HG03066 (cell line): ENCODE data around the gene SLC30A10.
"Not testable (repeated sequence)": the region's sequence is repeated elsewhere in the genome, so short reads cannot be mapped to it uniquely, and the experiment has no call there.

Experiments
- ATAC-seq: cut with Tn5 transposase; IDR thresholded peaks from one replicate; pipeline ENCODE4 v1.9.1; 2021; ENCODE audit warnings: low read depth; ENCODE audit not compliant: unreplicated experiment

SLC30A10 gene

DNA sequence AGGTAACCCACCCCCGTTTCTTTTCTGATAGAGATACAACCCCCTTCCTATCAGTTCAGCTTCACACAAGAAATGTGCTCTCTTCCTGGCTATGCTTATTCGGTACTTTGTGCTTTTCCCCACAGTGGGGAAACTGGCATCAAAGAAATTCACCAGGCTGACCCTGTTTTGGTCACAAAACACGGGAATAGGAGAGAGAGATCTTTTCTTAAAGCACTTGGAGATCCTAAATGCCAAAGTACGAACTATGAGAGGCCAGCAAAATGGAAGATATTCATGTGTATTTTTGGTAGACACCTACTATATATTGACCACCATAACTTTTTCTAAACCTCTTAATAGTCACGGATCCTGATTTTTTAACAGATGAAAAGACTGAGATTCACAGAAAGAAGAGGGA is 30.0 kb downstream of the SLC30A10 start:
- ATAC-seq = no peak

DNA sequence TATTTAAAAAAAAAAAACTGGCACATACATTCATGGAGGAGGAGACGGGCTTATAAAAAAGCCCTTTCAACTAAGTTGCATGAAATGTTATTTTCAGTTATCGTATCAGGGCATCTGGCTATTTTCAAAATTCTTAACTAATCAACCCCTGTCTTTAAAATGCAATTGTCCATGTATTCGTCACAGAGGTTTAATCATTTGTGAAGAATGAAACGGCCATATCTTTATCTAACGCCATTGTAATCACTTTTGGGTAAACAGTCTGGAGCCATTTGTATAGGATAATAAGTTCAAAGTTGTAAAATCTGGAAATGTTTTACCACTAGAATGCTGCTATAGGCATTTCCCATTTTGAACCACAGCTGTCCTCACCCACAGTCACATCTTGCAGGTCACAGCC is 30.4 kb downstream of the SLC30A10 start:
- ATAC-seq = no peak

DNA sequence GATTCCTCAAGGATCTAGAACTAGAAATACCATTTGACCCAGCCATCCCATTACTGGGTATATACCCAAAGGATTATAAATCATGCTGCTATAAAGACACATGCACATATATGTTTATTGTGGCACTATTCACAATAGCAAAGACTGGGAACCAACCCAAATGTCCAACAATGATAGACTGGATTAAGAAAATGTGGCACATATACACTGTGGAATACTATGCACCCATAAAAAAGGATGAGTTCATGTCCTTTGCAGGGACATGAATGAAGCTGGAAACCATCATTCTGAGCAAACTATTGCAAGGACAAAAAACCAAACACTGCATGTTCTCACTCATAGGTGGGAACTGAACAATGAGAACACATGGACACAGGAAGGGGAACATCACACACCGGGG is 36.1 kb downstream of the SLC30A10 start:
- not testable (repeated sequence) for ATAC-seq

DNA sequence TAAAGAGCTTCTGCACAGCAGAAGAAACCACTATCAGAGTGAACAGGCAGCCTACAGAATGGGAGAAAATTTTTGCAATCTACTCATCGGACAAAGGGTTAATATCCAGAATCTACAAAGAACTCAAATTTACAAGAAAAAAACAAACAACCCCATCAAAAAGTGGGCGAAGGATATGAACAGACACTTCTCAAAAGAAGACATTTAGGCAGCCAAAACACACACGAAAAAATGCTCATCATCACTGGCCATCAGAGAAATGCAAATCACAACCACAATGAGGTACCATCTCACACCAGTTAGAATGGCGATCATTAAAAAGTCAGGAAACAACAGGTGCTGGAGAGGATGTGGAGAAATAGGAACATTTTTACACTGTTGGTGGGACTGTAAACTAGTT is 36.5 kb downstream of the SLC30A10 start:
- not testable (repeated sequence) for ATAC-seq

DNA sequence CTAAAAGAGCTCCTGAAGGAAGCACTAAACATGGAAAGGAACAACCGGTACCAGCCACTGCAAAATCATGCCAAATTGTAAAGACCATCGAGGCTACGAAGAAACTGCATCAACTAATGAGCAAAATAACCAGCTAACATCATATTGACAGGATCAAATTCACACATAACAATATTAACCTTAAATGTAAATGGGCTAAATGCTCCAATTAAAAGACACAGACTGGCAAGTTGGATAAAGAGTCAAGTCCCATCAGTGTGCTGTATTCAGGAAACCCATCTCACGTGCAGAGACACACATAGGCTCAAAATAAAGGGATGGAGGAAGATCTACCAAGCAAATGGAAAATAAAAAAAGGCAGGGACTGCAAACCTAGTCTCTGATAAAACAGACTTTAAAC is 39.7 kb downstream of the SLC30A10 start:
- not testable (repeated sequence) for ATAC-seq

DNA sequence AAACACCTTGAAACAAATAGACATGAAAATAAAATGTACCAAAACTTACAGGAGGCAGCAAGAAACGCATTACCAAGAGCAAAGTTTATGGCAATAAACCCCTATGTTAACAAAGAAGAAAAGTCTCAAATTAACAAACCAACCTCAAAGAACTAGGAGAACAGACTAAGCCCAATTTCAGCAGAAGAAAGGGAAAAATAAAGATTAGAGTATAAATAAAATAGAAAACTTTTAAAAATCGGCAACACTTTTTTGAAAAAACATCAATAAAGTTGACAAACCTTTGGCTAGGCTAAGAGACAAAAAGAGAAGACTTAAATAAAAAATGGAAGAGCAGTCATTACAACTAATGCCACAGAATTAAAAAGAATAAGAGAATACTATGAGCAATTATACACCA is 42.7 kb downstream of the SLC30A10 start:
- ATAC-seq = no peak

DNA sequence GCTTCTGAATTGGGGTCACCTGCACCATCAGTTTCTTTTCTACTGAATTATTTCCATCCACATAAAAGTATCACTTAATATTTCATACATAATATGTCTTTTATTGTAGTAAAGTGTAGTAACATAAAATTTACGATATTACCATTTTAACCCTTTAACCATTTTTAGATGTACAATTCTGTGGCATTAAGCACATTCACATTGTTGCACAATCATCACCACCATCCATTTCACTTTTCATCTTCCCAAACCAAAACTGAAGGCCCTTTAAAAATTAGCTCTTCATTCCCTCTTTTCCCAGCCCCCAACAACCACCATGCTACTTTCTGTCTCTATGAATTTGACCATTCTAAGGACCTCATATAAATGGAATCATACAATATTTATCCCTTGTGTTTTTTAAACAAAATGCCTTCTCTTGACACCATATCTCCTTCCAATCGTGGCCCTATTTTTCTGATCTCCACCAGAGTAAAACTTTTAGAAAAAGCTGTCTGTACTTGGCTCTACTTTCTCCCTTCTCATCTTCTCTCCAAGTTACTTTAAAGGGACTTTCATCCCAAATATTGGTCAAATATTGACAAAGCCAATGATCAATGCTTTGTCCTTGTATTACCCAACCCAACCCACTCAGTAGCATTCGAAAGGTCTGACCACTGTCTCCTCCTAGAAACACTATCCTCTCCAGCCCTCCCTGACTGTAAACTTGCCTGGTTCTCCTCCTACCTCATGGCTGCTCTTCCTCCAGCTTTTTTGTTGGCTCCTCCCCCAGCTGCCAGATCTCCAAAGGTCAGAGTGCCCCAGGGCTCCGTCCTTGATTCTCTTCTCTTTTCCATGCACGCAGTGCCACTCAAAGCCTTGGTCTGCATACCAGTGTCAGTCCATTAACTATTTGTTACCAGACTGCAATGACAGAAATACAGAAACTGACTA is 44.7 kb downstream of the SLC30A10 start:
- ATAC-seq = no peak

DNA sequence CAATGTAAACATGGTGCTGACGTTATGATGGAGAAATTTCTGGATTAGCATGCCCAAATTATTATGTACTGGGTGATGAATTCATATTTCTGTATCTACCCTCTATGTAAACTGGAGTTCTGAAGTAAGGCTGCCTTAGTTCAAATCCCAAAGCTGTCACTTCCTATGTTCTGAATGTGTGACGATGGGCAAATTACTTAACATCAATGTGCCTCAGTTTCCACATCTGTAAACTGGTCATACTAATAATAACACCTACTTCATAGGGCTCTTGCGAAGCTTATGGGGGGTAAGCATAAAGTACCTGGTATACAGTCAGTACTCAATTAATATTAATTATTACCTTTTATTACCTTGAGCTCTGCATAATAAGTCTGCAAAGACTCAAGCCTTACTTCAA is 45.6 kb downstream of the SLC30A10 start:
- no peak for ATAC-seq

DNA sequence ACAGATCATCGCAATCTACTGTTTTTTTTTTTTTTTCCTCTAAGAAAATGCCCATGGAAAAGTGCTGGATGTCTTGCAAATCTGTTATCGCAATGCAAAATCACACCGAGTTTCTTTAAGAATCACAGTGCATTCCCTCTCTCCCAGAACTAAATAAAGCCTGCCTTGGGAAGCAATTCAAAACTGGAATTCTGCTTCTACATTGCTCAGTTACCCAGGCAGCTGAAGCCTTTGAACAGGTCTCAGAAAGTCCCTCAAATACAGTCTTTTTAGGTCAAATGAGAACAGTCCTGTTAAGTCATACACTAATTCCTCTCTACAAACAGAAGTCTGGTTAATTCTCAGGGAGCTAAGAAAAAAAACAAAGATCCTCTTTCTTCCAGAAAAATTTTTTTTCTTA is 46.3 kb downstream of the SLC30A10 start:
- ATAC-seq = no peak

DNA sequence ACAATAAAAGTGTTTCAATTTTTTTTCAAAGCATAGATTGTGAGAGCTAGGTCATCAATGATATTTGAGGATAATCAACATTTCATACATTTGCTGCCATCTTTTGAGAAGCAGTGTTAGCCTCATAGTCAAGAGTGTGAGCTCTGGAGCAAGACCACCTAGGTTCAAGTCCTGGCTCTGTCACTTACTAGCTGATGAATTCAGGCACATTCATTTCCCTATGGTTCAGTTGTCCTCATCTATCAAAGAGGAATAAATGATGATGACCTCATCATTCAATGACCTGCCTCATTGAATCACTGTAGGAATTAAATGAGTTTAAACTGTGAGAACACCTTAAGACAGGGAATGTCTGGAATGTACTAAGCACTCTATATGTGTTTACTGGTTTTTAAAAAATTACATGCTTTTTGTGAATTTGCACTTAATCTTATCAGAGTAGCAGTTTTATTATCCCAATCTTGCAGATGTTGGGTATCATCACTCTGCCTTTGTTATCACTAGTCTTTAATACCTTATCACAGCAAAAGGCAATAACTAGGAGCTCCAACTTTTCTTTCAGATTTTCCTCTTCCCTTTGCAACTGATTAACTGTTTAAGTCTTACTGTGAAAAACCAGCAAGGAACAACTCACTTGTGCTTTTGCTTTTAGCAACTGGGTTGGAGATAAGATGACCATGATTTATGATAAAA is 47.4 kb downstream of the SLC30A10 start:
- ATAC-seq = no peak

DNA sequence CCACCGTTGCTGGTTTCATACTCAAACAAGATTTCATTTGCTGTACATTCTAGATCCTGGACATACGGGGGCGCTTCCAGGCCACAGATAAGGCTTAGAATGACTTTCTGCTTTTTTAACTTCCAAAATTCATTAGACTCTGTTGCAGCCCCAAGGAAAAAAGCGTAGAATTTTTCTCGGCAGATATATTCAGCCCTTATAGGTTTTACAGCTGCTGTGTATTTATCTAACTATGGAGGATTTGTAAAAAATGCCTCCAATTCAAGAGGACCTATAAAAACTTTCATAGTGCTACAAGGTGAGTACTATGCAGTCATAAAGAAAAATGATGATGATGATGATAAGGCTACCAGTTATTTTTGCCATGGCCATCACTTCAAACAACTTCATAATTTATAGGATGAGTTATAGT is 51.6 kb downstream of the SLC30A10 start:
- ATAC-seq = no peak

DNA sequence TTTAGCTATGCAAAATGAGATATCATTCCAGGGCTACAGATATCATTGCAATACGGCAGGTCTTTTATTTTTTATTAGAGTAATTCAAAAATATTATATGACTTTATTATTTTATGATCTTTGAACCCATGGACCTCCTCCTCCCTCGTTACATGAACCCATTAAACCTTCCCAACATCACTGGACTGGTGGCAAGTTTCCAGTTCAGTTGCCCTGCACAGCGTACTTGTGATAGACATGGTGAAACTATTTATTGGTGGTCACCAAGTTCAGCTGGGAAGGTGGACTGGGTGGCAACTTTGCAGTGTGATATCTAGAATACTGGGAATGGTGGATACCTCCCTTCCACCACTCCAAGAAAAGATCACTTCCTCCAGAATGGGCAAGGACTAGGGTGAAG is 52.5 kb downstream of the SLC30A10 start:
- ATAC-seq = no peak

DNA sequence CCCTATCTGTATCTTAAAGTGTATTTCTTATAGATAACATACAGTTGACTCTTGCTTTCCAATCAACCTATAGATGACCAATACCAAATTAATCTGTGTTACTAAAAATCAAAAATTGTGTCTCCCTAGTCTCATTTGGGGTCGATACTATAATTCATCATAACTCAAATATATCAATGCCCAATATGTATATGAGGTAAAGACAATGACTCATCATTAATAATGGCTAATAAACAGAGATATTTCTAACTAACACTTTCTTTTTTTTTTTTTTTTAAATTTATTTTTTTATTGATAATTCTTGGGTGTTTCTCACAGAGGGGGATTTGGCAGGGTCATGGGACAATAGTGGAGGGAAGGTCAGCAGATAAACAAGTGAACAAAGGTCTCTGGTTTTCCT is 55.8 kb downstream of the SLC30A10 start:
- ATAC-seq = not testable (repeated sequence)

DNA sequence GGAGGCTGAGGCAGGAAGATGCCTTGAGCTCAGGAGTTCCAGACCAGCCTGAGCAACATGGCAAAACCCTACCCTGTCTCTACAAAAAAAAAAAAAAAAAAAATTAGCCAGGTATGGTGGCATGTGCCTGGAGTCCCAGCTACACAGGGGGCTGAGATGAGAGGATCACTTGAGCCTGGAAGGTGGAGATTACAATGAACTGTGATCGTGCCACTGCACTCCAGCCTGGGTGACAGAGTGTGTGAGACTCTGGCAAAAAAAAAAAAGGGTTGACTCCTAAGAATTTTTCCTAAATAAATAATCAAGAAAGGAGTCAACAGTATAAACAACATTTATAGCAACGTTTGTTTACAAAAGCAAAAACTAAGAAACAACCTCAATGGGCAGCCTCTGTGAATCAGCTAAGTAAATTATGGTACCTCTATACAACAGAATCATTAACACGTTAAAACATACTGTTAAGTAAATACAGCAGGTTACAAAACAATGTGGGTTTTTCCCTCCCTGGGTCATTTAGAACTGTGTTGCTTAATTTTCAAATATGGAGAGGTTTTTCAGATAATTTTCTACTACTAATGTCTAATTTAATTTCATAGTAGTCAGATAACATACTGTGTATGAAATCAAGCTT is 56.8 kb downstream of the SLC30A10 start:
- no peak for ATAC-seq

DNA sequence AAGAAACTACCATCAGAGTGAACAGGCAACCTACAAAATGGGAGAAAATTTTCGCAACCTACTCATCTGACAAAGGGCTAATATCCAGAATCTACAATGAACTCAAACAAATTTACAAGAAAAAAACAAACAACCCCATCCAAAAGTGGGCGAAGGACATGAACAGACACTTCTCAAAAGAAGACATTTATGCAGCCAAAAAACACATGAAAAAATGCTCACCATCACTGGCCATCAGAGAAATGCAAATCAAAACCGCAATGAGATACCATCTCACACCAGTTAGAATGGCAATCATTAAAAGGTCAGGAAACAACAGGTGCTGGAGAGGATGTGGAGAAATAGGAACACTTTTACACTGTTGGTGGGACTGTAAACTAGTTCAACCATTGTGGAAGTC is 59.7 kb downstream of the SLC30A10 start:
- ATAC-seq = not testable (repeated sequence)
